GM18511 (cell line): ENCODE data around the gene RPA3.

ENCODE experiments used
- ATAC-seq: cut with Tn5 transposase; IDR thresholded peaks from one replicate; pipeline ENCODE4 v1.9.1; 2021; ENCODE audit warnings: mild to moderate bottlenecking, moderate library complexity; ENCODE audit not compliant: unreplicated experiment

RPA3 gene

DNA sequence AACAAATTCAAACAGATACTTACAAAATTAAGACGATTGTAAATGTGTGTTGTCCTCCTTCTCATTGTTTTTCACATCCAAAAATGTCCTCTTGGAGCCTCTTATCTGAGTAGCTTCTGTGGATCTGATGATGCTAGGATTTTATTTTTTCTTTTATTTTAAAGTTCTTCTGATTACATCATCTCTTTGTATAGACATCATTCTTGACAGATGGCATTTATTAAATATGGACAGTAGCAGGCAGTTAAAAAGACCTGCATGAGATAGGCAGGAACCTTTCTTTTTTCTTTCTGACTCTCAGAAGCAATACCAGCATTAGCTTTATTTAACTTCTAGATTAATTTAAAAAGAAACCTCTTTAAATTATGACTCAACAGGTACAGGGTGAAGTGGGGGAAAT, at the start of gene RPA3:
RPA3 (minus strand) TSS at position 116 of the 400 bp plus-strand sequence. CDS start 78,189 bp downstream, outside the sequence.
- no peak for ATAC-seq

- no peak for ATAC-seq
These were observed 48.3 kb upstream of the RPA3 start for GRCh38 chr7:7766671-7767070.

DNA sequence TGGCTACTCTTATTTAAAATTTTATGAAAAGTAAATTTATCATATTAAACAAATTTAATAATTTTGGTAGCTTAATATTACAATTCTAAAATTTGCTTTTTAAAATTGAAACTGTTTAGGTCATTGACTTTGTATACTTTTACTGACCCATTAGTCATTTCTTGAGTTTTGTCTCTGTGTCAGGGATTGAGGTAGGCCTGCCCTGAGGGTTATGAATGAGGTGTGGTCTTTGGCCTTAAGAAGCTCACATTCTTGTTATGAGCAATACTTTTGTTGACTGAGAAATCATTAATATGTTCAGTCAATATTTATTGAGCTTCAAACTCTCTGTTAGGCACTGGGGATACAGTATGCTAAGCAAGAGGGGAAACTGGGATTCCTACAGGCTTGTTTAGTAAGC, 47.0 kb upstream of the RPA3 start:
- peak; percentile 80 for ATAC-seq

GRCh38 chr7:7764520-7765396, 46.4 kb upstream of the RPA3 start:
- no peak for ATAC-seq

- peak; percentile 58 for ATAC-seq
These were observed 43.8 kb upstream of the RPA3 start for GRCh38 chr7:7761974-7762779.

DNA sequence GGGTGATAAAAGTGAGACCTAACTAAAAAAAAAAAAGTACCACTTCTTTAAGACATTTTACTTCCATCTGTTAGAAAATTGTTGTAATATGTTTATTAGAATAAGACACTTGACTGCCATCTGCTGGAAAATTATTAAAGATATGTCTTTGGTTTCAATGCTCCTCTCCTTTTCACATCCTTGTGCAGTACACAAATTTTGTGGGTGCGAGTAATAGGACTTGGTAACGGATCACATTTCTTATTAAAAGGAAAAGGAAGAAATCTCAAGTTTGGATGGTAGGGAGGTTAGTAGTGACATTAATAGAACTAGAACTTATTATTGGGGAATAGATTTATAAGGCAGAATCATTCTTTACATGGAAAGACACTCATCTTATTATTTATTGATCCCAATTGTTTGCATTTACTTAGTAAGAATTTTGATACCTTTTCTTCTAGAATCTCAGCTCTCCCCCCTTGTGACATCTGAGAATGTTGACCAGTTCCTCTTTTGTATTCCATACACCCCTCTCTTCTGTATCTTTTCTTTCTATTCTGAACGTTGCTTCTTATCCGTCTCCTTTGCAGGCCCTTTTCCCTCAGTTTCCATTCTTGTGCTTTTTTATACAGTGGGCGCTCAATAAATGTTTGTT, 43.0 kb upstream of the RPA3 start:
- ATAC-seq, result peak; percentile 41

DNA sequence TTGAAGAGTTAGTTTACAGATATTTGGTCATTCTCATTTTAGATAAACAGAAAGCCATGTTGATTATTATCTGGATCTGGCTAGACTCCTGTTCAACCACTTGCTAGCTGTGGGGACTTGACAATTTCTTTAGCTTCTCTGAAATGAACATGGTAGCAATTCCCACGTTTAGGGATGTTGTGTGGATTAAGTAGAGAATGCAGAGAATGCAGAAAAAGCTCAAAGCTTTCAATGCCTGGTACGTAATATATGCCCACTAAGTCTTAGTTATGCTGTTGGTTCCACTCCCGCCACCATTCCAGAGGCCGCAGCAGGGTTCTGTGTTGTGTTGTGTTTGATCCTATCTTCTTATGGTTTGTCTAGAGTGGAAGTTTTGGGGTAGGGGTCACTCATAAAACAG, 39.2 kb upstream of the RPA3 start:
- no peak for ATAC-seq

- no peak for ATAC-seq
These were observed 38.2 kb upstream of the RPA3 start for GRCh38 chr7:7756577-7756976.

DNA sequence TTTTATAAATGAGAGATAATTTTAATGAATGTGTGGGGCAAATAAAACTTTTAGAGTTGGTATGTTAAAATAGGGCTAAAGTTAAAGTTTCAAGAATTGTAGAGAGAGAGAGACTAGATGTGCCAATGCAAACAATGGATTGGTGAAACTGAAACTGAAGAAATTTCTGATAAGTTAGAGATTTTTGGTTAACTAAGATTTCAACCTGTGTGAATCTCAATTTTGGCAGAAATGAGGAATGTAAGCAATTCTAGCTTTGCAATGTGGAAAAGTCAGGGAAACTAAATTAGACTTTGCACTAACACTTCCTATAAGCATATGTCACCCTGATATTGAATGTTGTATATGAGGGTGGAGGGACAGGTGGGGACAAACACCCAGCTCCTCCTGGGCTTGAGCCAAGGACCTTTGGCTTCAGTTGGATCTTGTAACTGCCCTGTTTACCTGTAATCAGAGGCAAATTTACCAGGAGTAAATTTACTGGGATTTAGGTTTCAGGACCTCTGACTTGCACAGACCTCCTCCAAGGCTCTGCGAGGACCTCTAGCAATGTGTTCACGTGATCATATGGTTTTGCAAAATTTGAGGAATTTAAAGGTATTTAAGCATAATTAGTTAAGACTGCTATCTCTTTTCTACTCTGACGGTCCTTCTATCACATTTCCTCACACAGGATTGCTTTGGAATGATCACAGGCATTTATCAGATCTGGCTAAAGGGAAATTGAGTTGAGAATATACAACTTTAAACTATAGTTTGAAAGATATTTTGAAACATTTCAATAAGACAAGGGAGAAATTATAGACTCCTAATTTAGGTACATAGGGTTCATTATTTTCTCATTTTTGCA, 33.1 kb upstream of the RPA3 start:
- no peak for ATAC-seq

GRCh38 chr7:7750571-7751242, 32.3 kb upstream of the RPA3 start:
- no peak for ATAC-seq

DNA sequence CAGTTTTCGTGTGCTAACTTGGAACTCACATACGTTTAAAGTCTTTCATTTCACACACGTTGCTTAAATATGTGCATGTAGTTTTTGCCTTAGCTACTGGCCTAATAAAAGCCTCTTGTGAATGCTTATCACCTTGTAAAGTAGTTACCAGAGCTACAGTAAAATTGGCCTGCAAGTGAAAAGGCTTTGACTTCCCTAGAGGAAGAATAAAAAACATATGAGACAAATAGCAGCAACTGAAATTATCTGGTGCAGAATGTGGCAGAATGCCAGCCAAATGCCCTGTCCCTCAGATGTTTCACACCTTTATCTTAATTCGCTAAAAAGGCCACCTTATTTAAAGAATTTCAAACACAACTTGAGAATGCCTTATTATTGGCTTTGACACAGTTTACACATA, 28.1 kb upstream of the RPA3 start:
- ATAC-seq, result no peak

GRCh38 chr7:7745966-7746365, 27.6 kb upstream of the RPA3 start:
- ATAC-seq, result no peak

GRCh38 chr7:7745258-7745657, 26.9 kb upstream of the RPA3 start:
- no peak for ATAC-seq

DNA sequence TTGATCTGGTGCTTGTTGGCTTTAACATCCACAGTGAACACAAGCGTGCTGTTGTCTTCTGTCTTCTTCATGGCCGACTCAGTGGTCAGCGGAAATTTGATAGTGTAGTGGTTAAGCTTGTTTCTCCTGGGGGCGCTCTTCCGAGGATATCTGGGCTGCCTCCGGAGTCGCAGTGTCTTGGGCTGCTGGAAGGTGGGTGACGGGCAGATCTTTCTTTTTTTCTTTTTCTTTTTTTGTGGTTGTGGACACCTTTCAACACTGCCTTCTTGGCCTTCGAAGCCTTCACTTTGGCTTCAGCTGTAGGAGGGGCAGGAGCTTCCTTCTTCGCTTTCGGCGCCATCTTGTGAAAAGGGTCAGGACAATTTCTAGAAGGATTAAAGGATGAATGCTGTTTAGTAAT, 23.8 kb upstream of the RPA3 start:
- no peak for ATAC-seq

GRCh38 chr7:7740037-7740355, 21.6 kb upstream of the RPA3 start:
- ATAC-seq, result no peak

GRCh38 chr7:7739204-7740036, 21.0 kb upstream of the RPA3 start:
- ATAC-seq, result no peak

GRCh38 chr7:7738622-7739021, 20.2 kb upstream of the RPA3 start:
- ATAC-seq, result no peak

DNA sequence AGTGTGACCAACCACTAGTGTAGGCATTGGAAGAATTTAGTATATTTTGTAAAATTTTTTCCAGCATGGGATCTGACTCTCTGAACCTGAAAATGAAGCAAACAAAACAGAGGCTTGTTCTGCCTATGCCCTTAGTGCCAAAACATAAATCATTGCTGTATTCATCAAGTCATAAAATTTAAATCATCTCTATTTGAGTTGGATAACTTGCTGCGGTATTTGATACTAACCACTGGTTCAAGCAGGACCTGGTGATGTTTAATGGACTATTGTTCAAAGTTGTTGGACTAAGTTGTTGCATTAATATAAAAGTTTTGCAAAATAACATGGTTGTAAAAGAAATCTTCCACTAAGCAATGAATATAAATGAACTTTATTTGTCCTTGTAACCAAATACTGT, 19.8 kb upstream of the RPA3 start:
- no peak for ATAC-seq

DNA sequence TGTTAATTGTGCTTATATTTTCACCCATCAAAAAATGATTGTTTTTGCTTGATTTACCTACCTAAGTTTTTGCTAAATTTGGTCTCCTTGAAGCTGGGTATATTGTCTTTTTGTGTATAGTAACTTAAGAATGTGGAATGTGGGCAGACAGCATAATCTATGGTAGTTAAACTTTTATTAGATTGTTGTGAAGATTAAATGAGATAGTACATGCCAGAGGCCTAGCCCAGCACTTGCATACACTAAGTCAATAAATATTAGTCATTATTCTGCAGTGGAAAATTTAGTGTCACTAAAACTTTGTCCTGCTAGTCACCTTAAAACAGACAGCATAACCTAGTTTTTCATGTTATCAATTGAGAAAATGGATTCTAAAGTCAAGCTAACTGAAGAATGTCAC, 19.3 kb upstream of the RPA3 start:
- ATAC-seq, result no peak
